HT1080 (cell line): ENCODE measurements around the gene ARHGAP29. TPM values are rescaled to one million over a fixed set of nuclear protein-coding genes. Genes with fewer than 3 reads are reported as not detected.
"Not testable (repeated sequence)": the region's sequence is repeated elsewhere in the genome, so short reads cannot be mapped to it uniquely, and the experiment has no call there.

Experiments
- DNase-seq: peaks from one replicate; pipeline ENCODE4 v3.0.0-alpha.2; 2015; ENCODE audit warnings: low read depth
- total RNA-seq: library from RNA; depleted of rRNA; stranded (reverse); fragments of >200 nt; shearing (Covaris generic); gene quantifications from 2 replicates; pipeline ENCODE4 v1.2.3, GENCODE V29; 2014

The ARHGAP29 gene
- total RNA-seq, 1 experiment from 2014 or later: 50.5 TPM

DNA sequence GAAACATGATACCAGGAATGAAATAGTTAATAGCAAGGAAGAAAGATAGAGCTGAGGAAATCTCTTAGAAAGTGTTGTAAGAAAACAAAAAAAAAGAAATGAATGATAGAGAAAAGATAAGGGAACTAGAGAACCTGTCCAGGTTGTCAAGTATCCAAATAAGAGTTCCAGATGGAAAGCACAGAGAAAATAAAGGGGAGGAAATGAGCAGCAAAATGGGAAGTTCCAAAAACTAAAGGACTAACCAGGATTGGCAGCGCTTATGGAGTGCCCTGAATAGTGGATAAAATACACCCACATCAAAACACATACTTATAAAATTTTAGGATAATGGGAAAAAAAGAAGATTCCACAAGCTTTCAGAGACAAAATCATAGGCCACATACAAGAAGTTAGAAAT lies 55.2 kb downstream of the ARHGAP29 start:
- no peak for DNase-seq

DNA sequence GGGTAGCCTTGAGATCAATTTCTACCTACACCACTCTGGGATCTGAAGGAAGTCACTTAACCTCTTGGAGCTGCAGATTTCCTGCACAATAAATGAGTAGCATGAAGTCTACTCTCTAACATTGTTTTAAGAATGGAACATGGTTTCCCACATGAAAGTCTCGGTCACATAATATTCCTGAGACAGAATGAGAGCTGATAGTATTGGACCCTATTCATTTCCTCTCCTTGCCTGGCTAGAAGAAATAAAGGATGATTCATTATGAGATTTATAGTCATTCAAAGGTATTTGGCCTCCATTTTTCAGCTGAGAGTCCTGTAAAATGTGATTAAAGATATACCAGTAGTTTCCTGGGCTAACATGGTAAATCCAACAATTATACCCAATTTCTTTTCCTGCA lies 56.7 kb downstream of the ARHGAP29 start:
- peak; percentile 72 for DNase-seq

- no peak for DNase-seq
Observed at GRCh38 chr1:94178901-94179300, 58.5 kb downstream of the ARHGAP29 start.

DNA sequence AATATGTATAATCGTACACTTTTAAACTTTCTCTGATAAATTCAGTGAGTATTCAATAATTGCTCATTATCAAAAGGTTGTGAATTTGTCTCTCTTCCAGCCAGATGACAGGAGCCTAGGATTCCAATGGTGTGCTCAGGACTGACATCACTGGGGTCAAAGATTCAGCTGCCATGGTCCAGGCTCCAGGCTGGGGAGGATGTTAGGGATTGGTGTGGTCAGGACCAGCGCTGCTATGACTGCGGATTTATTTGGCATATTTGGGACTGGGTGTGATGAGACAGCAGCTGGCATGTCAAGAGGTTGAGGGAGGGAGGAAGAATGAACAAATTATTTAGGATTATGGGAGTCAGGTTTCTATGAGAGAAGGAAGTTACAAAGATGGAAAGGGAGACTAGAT lies 68.3 kb downstream of the ARHGAP29 start:
- no peak for DNase-seq

- DNase-seq: no peak
Observed at GRCh38 chr1:94165843-94166242, 71.5 kb downstream of the ARHGAP29 start.

DNA sequence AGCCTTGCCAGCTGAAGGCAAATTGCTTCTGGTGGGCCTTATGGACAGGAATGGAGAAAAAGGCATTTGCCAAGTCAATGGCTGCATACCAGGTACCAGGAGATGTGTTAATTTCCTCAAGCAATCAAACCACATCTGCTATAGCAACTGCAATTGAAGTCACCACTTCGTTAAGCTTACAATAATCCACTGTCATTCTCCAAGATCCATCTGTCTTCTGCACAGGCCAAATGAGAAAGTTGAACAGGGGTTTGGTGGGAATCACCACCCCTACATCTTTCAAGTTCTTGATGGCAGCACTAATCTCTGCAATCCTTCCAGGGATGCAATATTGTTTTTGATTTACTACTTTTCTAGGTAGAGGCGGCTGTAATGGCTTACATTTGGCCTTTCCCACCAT lies 72.5 kb downstream of the ARHGAP29 start:
- DNase-seq: not testable (repeated sequence)

DNA sequence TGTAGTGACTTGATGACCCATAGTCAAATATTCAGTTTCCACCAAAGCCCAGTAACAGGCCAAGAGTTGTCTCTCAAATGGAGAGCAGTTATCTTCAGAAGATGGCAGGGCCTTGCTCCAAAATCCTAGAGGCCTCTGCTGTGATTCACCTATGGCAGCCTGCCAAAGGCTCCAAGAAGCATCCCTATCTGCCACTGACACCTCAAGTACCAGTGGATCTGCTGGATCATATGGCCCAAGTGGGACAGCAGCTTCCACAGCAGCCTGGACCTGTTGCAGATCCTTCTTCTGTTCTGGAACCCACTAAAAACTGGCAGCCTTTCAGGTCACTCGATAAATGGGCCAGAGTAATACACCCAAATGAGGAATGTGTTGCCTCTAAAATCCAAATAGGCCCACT lies 73.3 kb downstream of the ARHGAP29 start:
- DNase-seq: not testable (repeated sequence)

DNA sequence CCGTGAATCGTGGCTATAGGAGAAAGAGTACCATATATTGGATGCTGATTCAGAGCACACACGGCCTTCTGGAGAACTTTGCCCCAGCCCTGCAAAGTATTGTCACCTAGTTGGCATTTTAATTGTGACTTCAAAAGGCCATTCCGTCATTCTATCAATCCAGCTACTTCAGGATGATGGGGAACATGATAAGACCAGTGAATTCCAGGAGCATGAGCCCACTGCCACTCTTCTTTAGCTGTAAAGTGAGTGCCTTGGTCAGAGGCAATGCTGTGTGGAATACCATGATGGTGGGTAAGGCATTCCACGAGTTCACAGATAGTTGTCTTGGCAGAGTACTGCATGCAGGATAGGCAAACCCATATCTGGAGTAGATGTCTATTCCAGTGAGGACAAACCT lies 74.1 kb downstream of the ARHGAP29 start:
- DNase-seq: not testable (repeated sequence)

- DNase-seq: peak; percentile 84
Observed at GRCh38 chr1:94160811-94161210, 76.6 kb downstream of the ARHGAP29 start.

DNA sequence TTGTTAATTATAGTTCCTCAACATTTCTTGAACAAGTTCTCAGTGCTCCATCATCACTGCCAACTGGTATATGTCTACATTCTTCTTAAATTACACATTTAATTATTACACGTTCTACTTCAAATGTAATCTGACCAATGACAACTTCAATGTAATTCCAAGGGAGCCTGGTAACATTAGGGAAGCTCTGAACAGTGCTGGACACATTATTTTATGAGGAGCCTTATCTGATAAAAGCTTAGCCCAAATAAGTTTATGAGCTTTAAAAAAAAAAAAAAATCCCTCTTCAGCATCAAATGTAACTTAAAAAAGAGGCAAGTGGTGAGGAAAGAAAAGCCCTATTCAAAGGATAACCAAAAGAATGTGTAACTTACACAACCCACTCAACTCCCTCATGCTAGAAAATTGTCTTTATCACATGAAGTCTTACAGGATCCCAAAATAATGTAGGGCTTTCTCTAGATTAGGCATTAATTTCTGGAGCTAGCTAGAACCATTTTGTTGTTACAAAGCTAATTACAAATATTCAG lies 81.2 kb downstream of the ARHGAP29 start:
- DNase-seq: no peak

DNA sequence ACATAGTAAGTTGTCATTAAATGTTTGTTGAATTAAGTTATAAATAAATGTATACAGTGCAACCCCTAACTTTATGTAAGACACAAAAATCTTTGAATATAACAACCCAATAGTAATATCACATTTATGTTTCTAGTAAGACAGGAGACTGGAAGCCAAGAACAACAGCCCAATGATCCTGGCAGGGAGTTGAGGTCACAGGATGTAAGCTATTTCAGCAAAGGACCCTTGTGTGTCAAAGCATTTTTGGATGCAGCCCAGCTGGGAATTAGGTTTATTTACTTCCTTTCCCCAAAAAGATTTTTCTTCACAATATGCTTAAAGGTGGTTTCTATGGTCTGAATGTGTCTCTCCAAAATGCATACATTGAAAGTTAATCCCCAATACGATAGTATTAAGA lies 82.4 kb downstream of the ARHGAP29 start:
- no peak for DNase-seq

- no peak for DNase-seq
Observed at GRCh38 chr1:94153133-94153532, 84.3 kb downstream of the ARHGAP29 start.

- not testable (repeated sequence) for DNase-seq
Observed at GRCh38 chr1:94149166-94149565, 88.2 kb downstream of the ARHGAP29 start.

- no peak for DNase-seq
Observed at GRCh38 chr1:94146273-94146672, 91.1 kb downstream of the ARHGAP29 start.

GRCh38 chr1:94144836-94145235 lies 92.5 kb downstream of the ARHGAP29 start:
- no peak for DNase-seq

- DNase-seq: no peak
Observed at GRCh38 chr1:94143809-94144176, 93.6 kb downstream of the ARHGAP29 start.

DNA sequence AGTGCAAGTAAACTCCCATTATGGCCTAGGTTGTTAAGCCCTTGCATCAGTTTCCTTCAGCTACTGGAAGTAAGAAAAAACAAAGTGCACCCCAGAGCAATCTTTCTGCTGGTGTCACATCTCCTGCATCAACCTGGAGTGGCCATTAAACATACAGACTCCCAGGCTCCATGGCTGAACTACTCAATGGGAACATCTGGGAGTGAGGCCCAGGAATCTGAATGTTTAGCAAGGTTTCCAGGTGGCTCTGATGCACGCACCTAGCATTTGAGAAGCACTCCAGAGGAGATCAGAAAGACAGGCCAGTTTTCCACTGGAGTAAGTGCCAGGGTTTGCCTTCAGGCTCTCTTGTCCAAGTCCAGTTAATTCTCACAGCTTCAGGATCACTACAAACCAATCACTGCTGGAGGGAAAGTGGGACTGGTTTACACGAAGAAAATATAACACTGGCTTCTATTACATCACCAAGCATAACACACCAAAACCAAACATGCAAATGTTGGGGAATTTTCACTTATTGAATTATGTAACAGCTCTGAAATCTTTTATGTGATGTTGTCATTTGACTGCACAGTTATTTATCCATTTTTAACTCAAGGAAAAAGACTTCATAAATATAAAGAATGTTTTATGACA lies 94.1 kb downstream of the ARHGAP29 start:
- no peak for DNase-seq

GRCh38 chr1:94142583-94142982 lies 94.8 kb downstream of the ARHGAP29 start:
- no peak for DNase-seq

GRCh38 chr1:94142022-94142421 lies 95.4 kb downstream of the ARHGAP29 start:
- DNase-seq: peak; percentile 73

- no peak for DNase-seq
Observed at GRCh38 chr1:94132111-94132510, 105.3 kb downstream of the ARHGAP29 start.

- peak; percentile 40 for DNase-seq
Observed at GRCh38 chr1:94130851-94131595, 106.4 kb downstream of the ARHGAP29 start.

- no peak for DNase-seq
Observed at GRCh38 chr1:94126651-94127050, 110.7 kb downstream of the ARHGAP29 start.
